Parietal lobe (tissue), 1 donor: Measurements from ENCODE around the gene BMP2. TPM values are rescaled to one million over a fixed set of nuclear protein-coding genes. Genes with fewer than 3 reads are reported as not detected.

Source experiments
- total RNA-seq: library from RNA; depleted of rRNA; stranded (reverse); fragments of >200 nt; gene quantifications from one replicate; pipeline ENCODE4 v1.2.3, GENCODE V29; 2014

The BMP2 gene
- 2.5 TPM for total RNA-seq

GRCh38 chr20:6767536-6768227, at the start of gene BMP2:
BMP2 (plus strand) TSS chr20:6767686; CDS start chr20:6770127, 2,441 bp downstream.

